NCI-H2107 treated with DMSO at 0.1 percent for 48 hours (cell line): ENCODE measurements around the gene PCDHGC3.

ENCODE experiments used
- DNase-seq: peaks from one replicate; lab custom pipeline; 2025; ENCODE audit not compliant: unreplicated experiment; lab: John Stamatoyannopoulos, UW

Gene PCDHGC3

DNA sequence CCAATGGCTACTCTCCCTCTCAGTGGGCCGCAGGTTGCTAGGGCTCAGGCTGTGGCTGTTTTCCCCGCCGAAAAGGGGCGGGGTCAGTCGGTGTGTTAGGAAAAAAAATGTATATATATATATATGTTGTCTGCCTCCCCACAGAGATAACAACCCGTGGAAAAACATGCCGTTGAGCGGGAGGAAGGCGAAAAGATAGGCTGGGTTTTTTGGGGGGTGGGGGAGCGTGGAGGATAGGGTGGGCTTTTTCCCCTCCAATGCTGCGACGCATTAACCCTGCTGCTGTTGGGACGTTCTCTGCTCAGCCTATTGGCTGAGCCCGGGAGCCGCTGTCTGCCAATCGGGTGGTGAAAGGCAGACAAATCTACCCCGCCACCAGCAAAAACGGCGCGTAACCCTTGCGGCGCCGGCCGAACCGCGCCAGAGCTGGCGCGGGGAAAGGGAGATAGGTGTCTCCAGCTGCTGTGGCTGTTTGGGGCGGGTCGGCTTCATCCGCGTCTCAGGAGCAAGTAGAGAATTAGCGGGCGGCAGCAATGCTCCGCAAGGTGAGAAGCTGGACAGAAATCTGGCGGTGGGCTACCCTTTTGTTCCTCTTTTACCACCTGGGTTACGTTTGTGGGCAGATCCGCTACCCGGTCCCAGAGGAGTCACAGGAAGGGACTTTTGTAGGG lies 9.0 kb downstream of the PCDHGC3 start, which contains the start of gene PCDHGC4:
PCDHGC4 (plus strand) TSS at position 390 of the 671 bp plus-strand sequence; CDS start at position 534, 144 bp downstream.
- DNase-seq: no peak

- no peak for DNase-seq
Observed at GRCh38 chr5:141485321-141486055, 9.7 kb downstream of the PCDHGC3 start.

- no peak for DNase-seq
Observed at GRCh38 chr5:141486091-141486490, 10.3 kb downstream of the PCDHGC3 start.

- DNase-seq: no peak
Observed at GRCh38 chr5:141487131-141487530, 11.4 kb downstream of the PCDHGC3 start.

DNA sequence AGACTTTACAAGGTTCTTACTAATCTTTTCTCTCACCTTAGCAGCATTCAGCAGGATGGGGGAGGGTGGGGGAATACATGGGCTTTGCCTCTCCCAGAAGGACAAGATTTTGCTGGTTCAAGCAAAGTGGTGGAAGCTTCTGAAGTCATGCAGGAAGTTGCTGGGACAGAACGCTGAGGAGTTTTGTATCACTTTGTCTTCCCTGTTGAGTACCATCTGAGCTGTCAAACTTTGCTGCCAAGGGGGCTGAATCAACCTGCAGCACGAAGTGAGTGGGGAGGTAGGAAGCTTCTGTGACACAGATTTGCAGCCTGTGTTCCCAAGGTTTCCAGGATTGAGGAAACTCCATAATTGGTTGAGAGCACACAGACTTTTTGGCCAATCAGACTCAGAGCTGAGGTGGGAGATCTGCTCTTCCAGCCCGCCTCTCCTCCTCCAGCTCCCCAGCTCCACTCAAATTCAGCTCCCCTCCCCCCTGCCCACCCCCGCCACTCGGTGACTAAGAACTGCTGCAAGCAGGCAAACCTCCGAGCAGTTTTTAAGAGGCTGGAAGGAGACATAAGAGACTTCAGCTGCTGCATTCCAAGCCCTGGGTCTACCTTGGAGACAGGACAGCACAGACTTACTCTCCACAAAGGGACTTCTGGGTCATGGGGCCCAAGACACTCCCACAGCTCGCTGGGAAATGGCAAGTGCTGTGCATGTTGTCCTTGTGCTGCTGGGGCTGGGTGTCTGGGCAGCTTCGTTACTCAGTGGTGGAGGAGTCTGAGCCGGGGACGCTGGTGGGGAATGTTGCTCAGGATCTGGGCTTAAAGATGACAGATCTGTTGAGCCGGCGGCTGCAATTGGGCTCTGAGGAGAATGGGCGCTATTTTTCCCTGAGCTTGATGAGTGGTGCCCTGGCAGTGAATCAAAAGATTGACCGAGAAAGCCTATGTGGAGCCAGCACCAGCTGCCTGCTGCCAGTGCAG lies 13.1 kb downstream of the PCDHGC3 start, which contains the start of gene PCDHGC5:
PCDHGC5 (plus strand) TSS at position 491 of the 971 bp plus-strand sequence; CDS start at position 651, 160 bp downstream.
- DNase-seq: peak; percentile 34

GRCh38 chr5:141489841-141490240 lies 14.1 kb downstream of the PCDHGC3 start:
- DNase-seq: no peak

- DNase-seq: no peak
Observed at GRCh38 chr5:141490271-141490670, 14.5 kb downstream of the PCDHGC3 start.

GRCh38 chr5:141490771-141491170 lies 15.0 kb downstream of the PCDHGC3 start:
- no peak for DNase-seq

- DNase-seq: no peak
Observed at GRCh38 chr5:141491323-141492167, 15.8 kb downstream of the PCDHGC3 start.

DNA sequence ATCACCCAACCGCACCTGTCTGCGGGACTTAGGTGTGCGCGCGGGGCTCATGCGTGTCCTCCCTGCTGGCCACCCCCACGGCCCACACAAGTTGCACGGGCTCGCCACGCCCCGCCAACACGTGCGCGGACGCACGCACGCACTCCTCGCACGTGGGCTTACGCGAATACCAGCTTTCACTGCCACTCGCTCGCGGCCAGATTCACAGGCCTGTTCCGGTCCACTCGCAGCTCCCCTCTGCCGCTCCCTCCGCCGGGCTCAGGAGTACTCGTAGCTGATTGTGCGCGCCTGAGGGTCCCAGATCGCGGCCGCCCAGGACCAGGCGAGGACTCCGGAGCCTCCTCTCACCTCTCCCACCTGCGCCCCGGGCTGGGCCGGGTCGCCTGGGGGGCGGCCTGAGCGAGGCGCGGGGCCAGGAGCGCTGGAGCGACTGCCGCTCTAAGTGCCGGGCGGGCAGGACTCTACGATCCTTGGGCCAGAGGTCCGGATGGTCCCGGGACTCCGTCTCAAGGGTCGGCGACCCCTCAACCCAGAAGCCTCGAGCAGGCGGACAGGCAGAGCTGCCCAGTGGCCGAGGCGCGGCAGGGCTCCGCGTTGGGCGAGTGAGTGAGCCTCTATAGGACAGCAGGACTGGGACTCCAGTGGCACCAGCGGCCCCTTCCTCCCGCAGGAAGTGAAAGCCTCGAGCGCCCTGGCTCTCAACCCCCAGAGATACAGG lies 16.6 kb downstream of the PCDHGC3 start:
- DNase-seq: no peak

DNA sequence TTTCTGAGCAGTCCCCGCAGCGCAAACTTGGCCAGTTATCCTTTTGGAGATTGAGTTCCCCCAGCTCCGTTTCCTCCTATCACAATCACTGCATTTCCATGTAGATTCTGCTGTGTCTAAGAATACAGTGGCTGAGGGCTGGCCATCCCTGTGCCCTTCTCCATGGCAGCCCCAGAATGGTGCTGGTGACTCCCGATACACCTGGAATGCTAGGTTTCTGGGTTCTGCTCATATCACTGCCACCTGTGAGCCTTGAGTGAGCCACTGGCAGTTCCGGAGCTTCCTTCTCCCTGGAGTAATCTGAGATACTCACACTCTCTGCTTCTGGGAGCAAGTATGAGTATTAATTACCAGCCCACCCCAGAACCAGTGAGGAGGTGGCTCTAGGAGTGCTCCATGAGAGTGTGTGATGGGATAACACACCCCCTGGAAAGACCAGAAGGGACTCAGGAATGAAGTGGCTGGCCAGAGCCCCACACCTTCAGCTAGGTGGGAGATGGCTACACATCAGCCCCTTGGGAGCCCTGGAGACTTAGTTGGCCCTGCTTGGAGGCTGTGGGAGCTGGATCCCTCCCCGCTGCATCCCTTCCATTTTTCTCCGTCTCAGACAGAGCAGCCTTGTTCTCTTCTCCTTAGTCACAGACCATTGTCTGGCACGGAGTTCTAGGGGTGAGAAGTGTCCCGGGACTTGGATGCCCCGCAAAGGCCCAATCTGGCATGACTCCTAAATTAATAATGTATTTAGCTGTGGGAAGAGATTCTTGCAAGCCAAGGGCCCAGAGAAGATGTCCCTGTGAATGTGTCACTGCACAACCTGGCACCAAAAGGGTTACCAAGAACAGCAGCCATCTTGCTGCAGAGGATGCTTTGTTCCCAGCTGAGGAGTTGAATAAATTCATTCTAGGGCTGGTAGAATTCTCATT lies 18.0 kb downstream of the PCDHGC3 start:
- no peak for DNase-seq

- no peak for DNase-seq
Observed at GRCh38 chr5:141494761-141495452, 19.1 kb downstream of the PCDHGC3 start.

DNA sequence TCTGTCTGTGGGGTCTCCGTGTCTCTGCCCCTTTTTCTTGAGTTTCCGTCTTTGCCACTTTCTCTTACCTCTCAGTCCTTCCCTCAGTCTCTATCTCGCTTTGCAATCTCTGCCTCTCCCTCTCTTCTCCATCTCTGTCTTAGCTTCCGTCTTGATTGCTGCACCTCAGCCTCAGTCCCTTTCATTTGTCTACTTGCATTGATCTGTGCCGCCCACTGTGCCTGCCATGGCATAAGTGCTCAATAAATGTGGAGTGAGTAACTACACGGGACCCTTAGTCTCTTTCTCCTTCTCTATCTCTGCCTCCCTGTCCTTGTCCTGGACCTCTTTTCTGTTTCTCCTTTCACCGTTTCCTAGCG lies 19.7 kb downstream of the PCDHGC3 start:
- no peak for DNase-seq

DNA sequence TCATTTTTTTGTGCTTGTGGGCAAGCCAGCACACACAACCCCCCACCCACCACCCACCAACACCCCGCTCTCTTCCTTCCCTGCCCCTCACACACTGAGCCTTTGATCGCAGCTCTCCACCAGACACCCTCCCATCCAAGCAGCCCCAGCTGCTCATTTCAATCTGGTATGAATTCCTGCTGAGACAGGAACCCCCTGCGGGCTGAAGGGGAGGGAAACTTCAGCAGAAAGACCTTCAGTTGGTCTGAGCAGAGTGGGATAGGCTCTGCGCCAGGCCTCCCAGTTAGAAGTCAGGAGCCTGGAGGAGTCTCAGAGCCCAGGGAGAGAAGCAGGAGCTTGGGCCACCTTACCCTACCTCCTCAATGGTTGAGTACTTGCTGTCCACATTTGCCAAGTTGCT lies 20.3 kb downstream of the PCDHGC3 start:
- no peak for DNase-seq

DNA sequence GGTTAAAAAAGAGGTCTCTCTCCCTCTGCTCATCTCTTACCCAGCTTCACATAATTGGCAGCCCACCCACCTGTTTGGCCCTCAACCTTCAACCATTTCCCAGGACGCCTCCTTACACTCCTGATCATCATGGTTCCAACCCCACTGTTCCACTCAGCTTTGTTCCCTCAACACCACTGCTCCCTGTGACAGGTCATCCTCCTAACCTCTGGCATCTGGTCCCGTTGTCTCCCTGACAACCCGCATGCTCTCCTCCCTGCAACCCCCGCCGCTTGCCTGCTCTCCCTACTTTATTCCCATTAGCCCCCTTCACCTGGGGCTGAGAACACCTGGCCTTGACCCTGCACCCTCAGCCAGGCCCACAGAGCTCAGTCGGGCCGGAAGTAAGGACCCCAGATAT lies 26.0 kb downstream of the PCDHGC3 start:
- no peak for DNase-seq

- DNase-seq: no peak
Observed at GRCh38 chr5:141503681-141504080, 27.9 kb downstream of the PCDHGC3 start.

DNA sequence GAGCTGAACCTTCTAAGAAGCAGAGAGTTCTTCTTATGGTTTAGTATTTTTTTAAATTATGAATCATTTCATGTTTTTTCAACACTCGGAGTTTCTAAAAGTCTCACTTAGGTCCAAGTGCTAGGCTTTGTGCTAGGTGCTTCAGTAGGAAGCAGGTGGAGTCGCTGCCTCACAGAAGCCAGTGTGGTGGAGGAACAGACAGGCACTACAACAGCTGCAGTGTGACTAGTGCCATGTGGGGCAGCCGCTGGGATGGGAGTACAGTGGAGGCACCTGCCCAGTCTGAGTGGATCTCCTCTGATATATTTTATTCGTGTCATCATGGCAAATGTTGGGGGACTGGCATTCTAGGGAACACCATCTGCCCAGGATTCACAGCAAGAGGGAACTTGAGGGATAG lies 28.4 kb downstream of the PCDHGC3 start:
- no peak for DNase-seq
